ENCODE results near the gene COPRS.

The COPRS gene

GRCh38 chr17:31825961-31826691 is 32.9 kb downstream of the COPRS start:
- 0 out of 2 replicates have a peak, but pooled peaks cover 3% of the 10 kb centered on the region for H3K27me3 ChIP-seq (ENCODE audit: control insufficient read depth, low read length)
- H3K9me2 ChIP-seq (replicated peaks; ENCODE audit: control insufficient read depth, low read length): no peaks in the 10 kb centered on the region
- H3K4me3 ChIP-seq (ENCODE audit: low read length): no peak overlapping the region
- no peaks in the 10 kb centered on the region for H3K4me1 ChIP-seq (ENCODE audit: control insufficient read depth, low read length)
- TF ChIP-seq CTCF (IDR thresholded peaks at IDR 0.05; ENCODE audit: low read depth, low read length, poor library complexity, severe bottlenecking): no peak
- TF ChIP-seq EZH2phosphoT487 (IDR thresholded peaks at IDR 0.05; ENCODE audit: borderline replicate concordance, low read length): no peak
- no peaks in the 10 kb centered on the region for H3F3A ChIP-seq (ENCODE audit: control insufficient read depth, insufficient read depth)
- no peak overlapping the region for H3K4me2 ChIP-seq (ENCODE audit: low read length)
- no peaks in the 10 kb centered on the region for H4K20me1 ChIP-seq (ENCODE audit: control insufficient read depth, insufficient read depth, low read depth, low read length)
- H3K9me3 ChIP-seq (ENCODE audit: control insufficient read depth, insufficient read depth, low read length): no peaks in the 10 kb centered on the region
- H3K79me2 ChIP-seq (ENCODE audit: control insufficient read depth, low read length): no peaks in the 10 kb centered on the region
- no peak overlapping the region for H3K27ac ChIP-seq (ENCODE audit: low read depth, low read length)
- H3K36me3 ChIP-seq (ENCODE audit: control insufficient read depth, low read length): no peaks in the 10 kb centered on the region

GRCh38 chr17:31824766-31825360 is 34.2 kb downstream of the COPRS start:
- no peak overlapping the region for H3K4me3 ChIP-seq (ENCODE audit: low read length)
- no peak for TF ChIP-seq EZH2phosphoT487 (IDR thresholded peaks at IDR 0.05; ENCODE audit: borderline replicate concordance, low read length)
- no peak for TF ChIP-seq CTCF (IDR thresholded peaks at IDR 0.05; ENCODE audit: low read depth, low read length, poor library complexity, severe bottlenecking)
- H3K36me3 ChIP-seq (ENCODE audit: control insufficient read depth, low read length): no peaks in the 10 kb centered on the region
- no peak overlapping the region for H3K27ac ChIP-seq (ENCODE audit: low read depth, low read length)
- peaks cover 5% of the 10 kb centered on the region; the same call in 1 of the 2 replicates for H3K27me3 ChIP-seq (ENCODE audit: control insufficient read depth, low read length)
- H3K79me2 ChIP-seq (ENCODE audit: control insufficient read depth, low read length): no peaks in the 10 kb centered on the region
- H3K9me2 ChIP-seq (replicated peaks; ENCODE audit: control insufficient read depth, low read length): no peaks in the 10 kb centered on the region
- no peak overlapping the region for H3K4me2 ChIP-seq (ENCODE audit: low read length)
- H3K9me3 ChIP-seq (ENCODE audit: control insufficient read depth, insufficient read depth, low read length): no peaks in the 10 kb centered on the region
- no peaks in the 10 kb centered on the region for H3K4me1 ChIP-seq (ENCODE audit: control insufficient read depth, low read length)
- no peaks in the 10 kb centered on the region for H4K20me1 ChIP-seq (ENCODE audit: control insufficient read depth, insufficient read depth, low read depth, low read length)
- H3F3A ChIP-seq (ENCODE audit: control insufficient read depth, insufficient read depth): no peaks in the 10 kb centered on the region

GRCh38 chr17:31823014-31823413 is 36.0 kb downstream of the COPRS start:
- no peaks in the 10 kb centered on the region for H3K36me3 ChIP-seq (ENCODE audit: control insufficient read depth, low read length)
- no peaks in the 10 kb centered on the region for H3K79me2 ChIP-seq (ENCODE audit: control insufficient read depth, low read length)
- no peaks in the 10 kb centered on the region for H3K4me1 ChIP-seq (ENCODE audit: control insufficient read depth, low read length)
- H3K9me2 ChIP-seq (replicated peaks; ENCODE audit: control insufficient read depth, low read length): no peaks in the 10 kb centered on the region
- no peaks in the 10 kb centered on the region for H3K9me3 ChIP-seq (ENCODE audit: control insufficient read depth, insufficient read depth, low read length)
- H3K27ac ChIP-seq (ENCODE audit: low read depth, low read length): no peak overlapping the region
- H3K27me3 ChIP-seq (ENCODE audit: control insufficient read depth, low read length): peaks cover 5% of the 10 kb centered on the region; the same call in 1 of the 2 replicates
- no peak overlapping the region for H3K4me2 ChIP-seq (ENCODE audit: low read length)
- H3F3A ChIP-seq (ENCODE audit: control insufficient read depth, insufficient read depth): no peaks in the 10 kb centered on the region
- H4K20me1 ChIP-seq (ENCODE audit: control insufficient read depth, insufficient read depth, low read depth, low read length): no peaks in the 10 kb centered on the region
- TF ChIP-seq CTCF (IDR thresholded peaks at IDR 0.05; ENCODE audit: low read depth, low read length, poor library complexity, severe bottlenecking) (no peak), EZH2phosphoT487 (IDR thresholded peaks at IDR 0.05; ENCODE audit: borderline replicate concordance, low read length) (no peak)
- no peak overlapping the region for H3K4me3 ChIP-seq (ENCODE audit: low read length)
